Memory B cell (primary cell): ENCODE results near the gene FAM72D.
"Not testable (repeated sequence)": the region's sequence is repeated elsewhere in the genome, so short reads cannot be mapped to it uniquely, and the experiment has no call there.

Experiments used
- ATAC-seq: fragments of 150-1000 bp; cut with Tn5 transposase; 2 replicates; pipeline ENCODE4 v1.10.0; 2021; ENCODE audit warnings: low read depth, mild to moderate bottlenecking, moderate library complexity
- DNase-seq, 2 donors: peaks; one replicate each; pipeline ENCODE4 v3.0.0; 2022; ENCODE audit warnings: low spot score in 2 of 2
- H3K27ac Mint-ChIP-seq: one replicate; pipeline ENCODE4 v1.8.0; 2022; ENCODE audit warnings: mild to moderate bottlenecking, moderate library complexity, mixed read lengths
- H3K27me3 Mint-ChIP-seq: one replicate; pipeline ENCODE4 v1.8.0; 2022; ENCODE audit warnings: mixed read lengths
- H3K36me3 Mint-ChIP-seq: one replicate; pipeline ENCODE4 v1.8.0; 2022; ENCODE audit warnings: mild to moderate bottlenecking, mixed read lengths
- H3K4me1 Mint-ChIP-seq: one replicate; pipeline ENCODE4 v1.8.0; 2022; ENCODE audit warnings: mixed read lengths
- H3K4me3 Mint-ChIP-seq: one replicate; pipeline ENCODE4 v1.8.0; 2022; ENCODE audit warnings: mild to moderate bottlenecking, moderate library complexity, mixed read lengths
- H3K9me3 Mint-ChIP-seq: one replicate; pipeline ENCODE4 v1.8.0; 2022; ENCODE audit warnings: mixed read lengths

The FAM72D gene

DNA sequence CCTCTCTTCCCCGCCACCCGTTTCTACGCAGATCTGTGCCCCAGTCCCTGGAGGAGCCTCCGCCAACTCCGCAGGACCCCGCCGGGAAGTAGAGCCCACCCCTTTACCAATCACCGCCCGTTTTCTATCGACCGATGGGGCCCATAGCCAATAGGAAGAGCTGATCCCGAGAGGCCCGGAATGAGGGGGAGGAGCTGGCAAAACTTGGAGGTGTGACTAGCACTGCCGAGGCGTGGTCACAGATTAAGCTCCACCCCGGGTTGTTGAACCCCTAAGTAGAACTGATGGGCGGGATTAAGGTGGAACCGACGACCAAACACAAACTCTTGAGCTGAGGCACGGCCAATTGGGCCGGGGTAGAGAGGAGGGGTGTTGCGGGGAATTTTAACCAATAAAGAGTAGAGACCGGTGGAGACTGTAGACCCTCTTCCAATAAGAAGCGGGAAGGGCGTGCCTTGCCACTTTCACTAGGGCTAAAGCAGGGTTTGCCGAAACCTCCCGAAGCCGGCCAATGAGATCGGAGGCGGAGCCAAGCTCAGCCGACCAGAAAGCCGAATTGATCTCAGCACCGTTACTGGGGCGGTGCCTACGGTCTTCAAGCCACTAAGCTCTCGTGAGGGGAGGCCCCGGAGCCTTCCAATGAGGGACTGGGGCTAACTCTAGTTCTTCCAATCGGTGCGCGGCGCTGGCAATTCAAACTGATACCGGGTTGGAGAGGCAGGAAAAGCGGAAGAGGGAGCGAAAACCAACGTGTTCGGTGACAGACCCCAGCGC, at the start of gene FAM72D, which contains the start of gene SRGAP2B:
Gene FAM72D, plus strand, starts transcription at position 691 of the 774 bp plus-strand sequence. CDS start 874 bp downstream, outside the sequence.
Gene SRGAP2B, minus strand, starts transcription at position 45 of the 774 bp plus-strand sequence. CDS start 2,427 bp downstream, outside the sequence.
- H3K4me1 Mint-ChIP-seq, H3K9me3 Mint-ChIP-seq, DNase-seq, H3K36me3 Mint-ChIP-seq, H3K27ac Mint-ChIP-seq, H3K27me3 Mint-ChIP-seq: not testable (repeated sequence)
- ATAC-seq = peak; percentile 75
- H3K4me3 Mint-ChIP-seq = peak within 1 kb of the TSS; percentile 58

DNA sequence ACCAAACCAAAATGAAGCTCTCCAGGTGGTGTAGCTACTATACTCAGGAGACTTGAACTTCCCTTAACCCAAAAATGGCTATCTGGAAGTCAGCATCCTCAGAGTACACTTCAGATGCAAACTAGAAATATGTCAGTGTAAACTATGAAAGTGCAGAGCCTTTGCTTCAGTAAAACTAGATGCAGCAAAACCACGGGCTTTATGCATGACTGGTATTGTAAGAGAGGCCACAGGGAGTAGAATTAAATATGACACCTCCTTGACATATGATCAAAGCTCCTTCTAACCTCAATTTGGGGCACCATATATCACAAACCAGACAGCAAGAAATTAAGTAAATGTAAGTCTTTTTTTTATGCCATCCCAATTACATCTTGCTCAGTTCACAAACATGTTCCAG, 48.2 kb upstream of the FAM72D start:
- not testable (repeated sequence) for H3K27me3 Mint-ChIP-seq, H3K36me3 Mint-ChIP-seq, H3K27ac Mint-ChIP-seq, H3K9me3 Mint-ChIP-seq, H3K4me3 Mint-ChIP-seq, DNase-seq, H3K4me1 Mint-ChIP-seq
- ATAC-seq = peak; percentile 91

DNA sequence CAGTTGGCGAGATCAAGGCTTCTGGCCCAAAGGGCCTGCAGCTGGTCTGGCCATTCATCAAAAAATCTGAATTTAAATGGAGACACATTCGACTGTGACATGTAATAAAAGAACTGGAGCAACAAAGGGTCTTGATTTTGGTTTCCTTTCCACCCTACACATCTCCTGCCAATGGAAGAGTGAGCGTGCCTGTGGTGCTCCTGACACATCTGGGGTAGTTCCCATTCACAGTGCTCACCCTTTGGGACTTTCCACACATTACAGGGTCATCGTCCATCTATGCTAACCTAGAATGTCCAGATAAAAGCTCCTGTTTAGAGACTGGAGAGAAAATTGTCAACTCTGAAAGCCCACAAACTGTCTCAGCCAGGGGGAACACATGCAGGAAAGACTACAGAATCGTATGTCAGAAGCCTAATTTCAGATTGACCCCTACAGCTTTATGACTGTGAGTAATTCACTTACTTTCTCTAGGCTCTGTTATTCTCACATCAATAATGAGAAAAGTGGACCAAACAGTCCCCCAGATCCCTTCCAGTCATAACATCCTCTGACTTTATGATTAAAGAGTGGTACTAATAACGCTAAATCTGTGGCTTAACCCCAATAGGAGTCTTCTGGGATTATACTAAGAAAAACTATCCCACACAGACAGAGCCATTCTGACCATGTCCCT, 47.5 kb upstream of the FAM72D start:
- H3K36me3 Mint-ChIP-seq, H3K27me3 Mint-ChIP-seq, H3K4me1 Mint-ChIP-seq, H3K9me3 Mint-ChIP-seq, ATAC-seq, H3K27ac Mint-ChIP-seq, H3K4me3 Mint-ChIP-seq, DNase-seq: not testable (repeated sequence)

DNA sequence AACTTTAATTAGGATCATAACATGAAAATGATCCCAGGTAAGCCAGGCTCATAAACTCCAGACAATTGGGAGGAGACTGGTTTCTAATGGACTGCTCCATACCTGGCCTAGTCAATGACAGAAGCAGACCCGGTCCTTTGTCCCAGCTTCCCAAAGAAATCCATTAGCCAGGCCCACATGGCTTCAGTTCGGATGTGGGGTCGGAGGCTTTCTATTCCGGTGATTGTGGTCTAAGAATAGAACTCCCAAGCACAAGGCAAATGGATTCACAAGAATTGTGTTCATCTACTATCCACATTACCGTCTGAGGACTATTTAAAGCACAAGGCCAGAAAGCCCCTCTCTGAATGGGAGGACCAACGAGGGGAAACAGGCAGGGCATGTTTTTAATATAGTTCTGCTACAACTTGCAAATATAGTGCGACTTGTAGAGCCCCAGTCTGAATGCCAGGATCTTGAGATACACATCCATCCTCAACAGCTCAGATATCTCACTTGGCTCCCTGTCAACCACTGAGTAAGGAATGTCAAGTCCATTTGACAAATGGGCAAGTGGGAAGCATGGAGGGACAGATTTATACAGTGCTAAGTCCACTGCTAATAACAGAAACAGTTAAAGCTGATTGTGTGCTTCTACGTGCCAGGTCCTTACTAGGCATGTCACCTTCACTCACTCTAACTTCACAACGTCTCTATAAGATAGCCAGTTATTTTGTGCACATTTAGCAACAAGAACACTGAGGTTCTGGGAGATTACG, 43.6 kb upstream of the FAM72D start:
- not testable (repeated sequence) for H3K9me3 Mint-ChIP-seq, H3K27me3 Mint-ChIP-seq, ATAC-seq, H3K27ac Mint-ChIP-seq, H3K36me3 Mint-ChIP-seq, H3K4me1 Mint-ChIP-seq, DNase-seq, H3K4me3 Mint-ChIP-seq

DNA sequence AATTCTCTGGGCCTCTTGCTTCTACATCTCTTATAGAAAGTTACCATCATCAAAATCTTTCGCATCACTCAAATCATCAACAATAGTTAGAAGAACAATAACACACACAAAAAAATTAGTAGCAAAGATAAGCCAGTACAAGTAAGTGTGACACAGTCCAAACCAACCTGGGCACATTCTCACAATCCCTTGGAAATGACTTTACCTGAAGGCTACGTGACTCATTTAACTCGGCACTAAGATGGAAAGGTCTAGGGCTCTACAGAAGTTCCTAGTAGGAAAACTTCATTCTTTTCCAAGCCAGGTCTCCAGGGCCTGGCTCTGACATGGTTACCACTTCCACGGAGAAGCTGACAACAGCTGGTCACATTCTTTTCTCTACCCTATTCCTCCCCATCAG, 42.3 kb upstream of the FAM72D start:
- H3K27me3 Mint-ChIP-seq, H3K36me3 Mint-ChIP-seq, H3K4me1 Mint-ChIP-seq, H3K4me3 Mint-ChIP-seq, DNase-seq, H3K9me3 Mint-ChIP-seq, ATAC-seq, H3K27ac Mint-ChIP-seq: not testable (repeated sequence)

DNA sequence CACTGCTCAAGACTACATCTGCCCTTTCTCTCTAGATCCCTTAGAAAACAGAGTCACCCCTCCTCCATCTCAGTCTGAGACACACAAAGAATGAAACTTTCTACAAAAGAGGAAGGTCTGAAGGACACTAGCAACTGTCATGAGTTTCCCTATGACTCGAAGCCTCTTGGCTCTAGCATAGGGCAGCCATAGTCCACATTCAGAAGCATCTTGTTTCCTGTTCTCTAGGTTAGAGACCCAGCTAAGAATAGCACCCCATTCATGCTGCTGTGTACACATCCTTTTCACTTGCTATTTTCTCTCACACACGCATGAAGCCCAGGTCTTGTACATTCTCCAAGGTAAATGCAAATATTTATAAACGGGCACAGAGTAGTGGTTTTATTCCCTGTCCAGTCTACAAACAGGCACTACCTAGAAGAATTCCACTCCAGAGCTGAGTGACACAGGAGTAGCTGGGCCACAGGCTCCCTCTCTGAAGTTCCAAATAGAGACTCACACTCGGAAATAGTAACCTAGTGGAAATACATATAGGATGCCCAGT, 40.5 kb upstream of the FAM72D start:
- ATAC-seq = peak; percentile 89
- not testable (repeated sequence) for H3K4me3 Mint-ChIP-seq, H3K4me1 Mint-ChIP-seq, H3K36me3 Mint-ChIP-seq, H3K27ac Mint-ChIP-seq, DNase-seq, H3K9me3 Mint-ChIP-seq, H3K27me3 Mint-ChIP-seq

DNA sequence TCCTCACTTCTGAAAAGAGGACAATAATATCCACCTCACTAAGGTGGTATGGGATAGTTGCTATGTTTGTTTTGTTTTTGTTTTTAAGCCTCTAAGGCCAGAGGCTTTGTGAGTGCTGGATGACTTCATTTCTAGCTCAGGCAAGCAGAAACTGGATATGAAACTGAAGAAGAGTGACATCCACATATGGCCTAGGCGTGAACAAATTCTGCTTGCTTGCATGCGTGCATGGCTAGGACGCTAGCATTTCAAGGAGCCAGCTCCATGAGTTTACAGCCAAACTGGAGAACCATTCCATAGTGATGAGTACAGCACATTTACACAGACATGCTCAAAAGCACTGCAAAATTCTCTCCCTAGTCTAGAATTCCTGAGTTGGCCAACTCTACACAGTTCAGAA, 37.6 kb upstream of the FAM72D start:
- not testable (repeated sequence) for H3K27me3 Mint-ChIP-seq, H3K27ac Mint-ChIP-seq, H3K9me3 Mint-ChIP-seq, H3K4me3 Mint-ChIP-seq, H3K4me1 Mint-ChIP-seq, H3K36me3 Mint-ChIP-seq
- DNase-seq = peak in 1 of 2 donors; percentile 23
- peak; percentile 71 for ATAC-seq

DNA sequence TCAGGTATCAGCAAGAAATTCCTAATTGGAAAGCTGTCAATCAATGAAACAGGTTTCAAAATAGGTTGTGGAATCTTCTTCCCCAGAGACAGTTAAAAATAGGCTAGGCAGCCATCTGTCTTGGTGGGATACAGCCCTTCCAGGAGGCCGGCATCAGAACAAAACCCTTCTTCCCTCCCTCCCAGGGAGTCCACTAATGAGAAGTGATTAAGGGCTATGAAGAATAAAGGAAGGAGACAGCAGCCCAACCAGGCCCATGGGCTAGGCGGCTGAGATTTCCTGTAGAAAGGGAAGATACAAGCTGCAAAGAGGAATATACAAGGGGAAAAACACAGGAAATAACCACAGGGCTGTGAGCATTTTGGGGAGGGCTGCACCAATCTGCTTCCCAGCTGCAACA, 32.5 kb upstream of the FAM72D start:
- not testable (repeated sequence) for H3K27ac Mint-ChIP-seq, H3K9me3 Mint-ChIP-seq, H3K36me3 Mint-ChIP-seq, H3K27me3 Mint-ChIP-seq, H3K4me3 Mint-ChIP-seq, ATAC-seq, H3K4me1 Mint-ChIP-seq, DNase-seq

DNA sequence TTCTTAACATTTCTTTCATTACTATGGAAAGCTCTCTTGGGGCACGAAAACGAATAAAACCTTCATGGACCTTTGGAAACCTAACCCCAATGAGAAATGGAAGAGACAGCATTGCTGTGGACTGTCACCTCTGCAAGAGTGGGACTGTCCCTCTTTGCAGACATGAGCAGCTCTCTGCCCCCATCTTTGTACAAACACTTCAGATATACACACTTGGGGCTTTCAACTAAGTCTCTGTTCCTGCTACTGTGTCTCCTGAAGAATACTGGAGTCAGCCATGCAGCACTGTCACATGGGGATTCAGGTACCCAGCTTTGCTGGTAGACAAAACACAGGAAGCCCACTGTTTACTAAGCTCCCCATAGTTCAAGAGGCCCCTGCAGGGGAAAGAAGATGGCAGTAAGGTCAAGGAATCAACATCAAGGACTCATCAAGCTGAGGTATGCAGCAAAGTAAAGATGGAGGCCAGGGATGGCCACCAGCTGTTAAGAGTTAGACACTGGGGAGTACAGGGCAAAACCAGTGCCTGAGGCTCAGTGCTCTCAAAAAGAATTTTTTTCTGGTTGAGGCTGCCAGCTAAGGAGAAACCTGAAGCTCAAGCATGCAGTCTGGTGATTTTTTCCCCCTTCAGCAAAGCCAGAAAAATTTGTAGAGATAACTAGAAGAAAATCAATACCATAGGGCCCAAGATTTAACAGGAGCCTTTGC, 31.7 kb upstream of the FAM72D start:
- H3K4me3 Mint-ChIP-seq, H3K27me3 Mint-ChIP-seq, DNase-seq, ATAC-seq, H3K9me3 Mint-ChIP-seq, H3K4me1 Mint-ChIP-seq, H3K36me3 Mint-ChIP-seq, H3K27ac Mint-ChIP-seq: not testable (repeated sequence)

DNA sequence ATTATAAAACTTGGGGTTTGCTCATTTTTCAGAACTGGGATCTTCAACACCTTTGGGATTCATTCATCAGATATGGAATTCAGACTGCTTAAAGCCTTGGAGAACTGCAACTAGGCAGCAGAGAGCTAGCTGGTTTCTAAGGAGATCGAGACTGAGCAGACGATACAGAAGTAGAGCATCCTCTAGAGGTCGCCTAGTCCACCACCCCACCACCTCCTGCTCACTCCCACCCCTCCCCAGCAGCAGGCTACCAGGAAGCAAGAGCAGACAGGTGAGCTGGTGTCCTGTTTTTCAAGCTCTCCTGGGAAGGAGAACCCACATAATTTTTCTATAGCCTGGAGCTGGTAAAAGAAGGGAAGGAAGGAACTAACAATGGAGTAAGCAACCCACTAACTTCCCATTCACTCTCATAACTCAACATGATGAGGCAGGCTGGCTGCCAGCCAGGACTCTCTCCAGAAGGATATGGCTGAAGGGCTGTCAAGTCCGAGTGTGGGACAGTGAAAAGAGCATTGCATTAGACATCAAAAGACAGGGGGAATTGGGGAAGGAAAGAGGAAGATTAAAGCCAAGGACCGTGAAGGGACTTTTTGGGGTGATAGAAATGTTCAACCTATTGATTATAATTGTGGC, 30.5 kb upstream of the FAM72D start:
- H3K27me3 Mint-ChIP-seq, H3K4me1 Mint-ChIP-seq, H3K36me3 Mint-ChIP-seq, H3K9me3 Mint-ChIP-seq, H3K27ac Mint-ChIP-seq, H3K4me3 Mint-ChIP-seq, DNase-seq: not testable (repeated sequence)
- ATAC-seq = peak; percentile 100

DNA sequence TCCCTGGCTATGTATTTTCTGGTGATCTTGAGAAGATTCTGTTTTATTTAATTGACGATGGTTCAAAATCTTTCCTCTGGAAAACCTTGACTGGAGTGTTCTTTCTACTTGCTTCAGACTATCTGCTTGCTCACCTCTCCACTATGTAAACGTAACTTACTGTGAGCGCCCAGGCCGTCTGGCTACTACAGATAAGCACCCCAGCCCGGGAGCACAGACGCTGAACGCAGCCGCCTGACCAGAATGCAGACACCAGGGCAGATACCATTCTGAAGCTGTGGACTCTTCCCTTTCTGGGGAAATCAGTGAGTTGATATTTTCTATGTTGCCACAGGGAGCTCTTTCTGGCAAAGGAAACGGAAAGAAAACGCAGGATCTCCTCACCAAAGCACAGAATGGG, 29.3 kb upstream of the FAM72D start:
- H3K4me1 Mint-ChIP-seq, H3K27me3 Mint-ChIP-seq, H3K9me3 Mint-ChIP-seq: not testable (repeated sequence)

DNA sequence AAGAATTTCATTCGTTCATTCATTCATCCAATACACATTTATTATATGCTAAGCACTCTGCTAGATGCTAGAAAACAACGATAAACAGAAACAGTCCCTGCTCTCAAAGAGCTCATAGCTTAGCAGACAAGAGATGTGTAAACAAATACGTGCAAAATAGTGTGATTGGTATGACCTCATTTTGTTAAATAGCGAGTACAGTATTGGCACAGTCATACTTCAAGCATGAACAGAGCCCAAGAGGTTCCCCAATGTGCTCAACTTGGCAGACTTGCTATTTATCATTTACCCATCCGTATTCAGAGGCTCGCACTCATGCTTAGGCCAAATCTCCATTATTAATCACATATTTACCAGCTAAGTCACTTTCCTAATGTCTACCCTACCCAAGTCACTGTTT, 24.2 kb upstream of the FAM72D start:
- not testable (repeated sequence) for H3K36me3 Mint-ChIP-seq, H3K4me3 Mint-ChIP-seq, H3K9me3 Mint-ChIP-seq, DNase-seq, H3K27me3 Mint-ChIP-seq, H3K4me1 Mint-ChIP-seq, H3K27ac Mint-ChIP-seq, ATAC-seq

More for the DNA sequence above, 29.3 kb upstream of the FAM72D start:
- H3K36me3 Mint-ChIP-seq, DNase-seq, H3K4me3 Mint-ChIP-seq, ATAC-seq, H3K27ac Mint-ChIP-seq: not testable (repeated sequence)

DNA sequence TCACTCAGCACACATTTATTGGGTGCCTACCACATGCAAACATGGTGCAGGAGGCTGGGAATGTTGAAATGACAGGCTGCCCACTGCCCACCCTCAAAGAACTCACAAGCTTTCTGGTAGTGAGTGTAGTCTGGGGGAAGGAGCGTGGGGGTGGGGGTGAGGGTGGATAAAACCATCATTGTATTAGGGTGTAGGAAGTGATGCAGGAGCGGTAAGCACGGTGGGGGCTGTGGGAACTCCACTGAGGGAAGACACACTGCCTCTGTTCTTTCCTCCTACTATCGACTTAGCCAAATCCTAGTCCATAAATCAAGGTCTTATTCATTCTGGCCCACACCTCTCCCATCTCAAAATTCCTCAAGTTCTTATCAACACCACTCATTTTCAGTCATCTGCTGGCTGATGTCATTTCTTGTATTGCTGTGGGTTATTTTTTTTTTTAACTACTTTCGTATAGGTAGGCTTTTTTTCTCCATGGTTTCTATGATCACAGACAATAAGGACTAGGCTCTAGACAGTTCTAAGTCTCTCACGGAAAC, 21.7 kb upstream of the FAM72D start:
- not testable (repeated sequence) for ATAC-seq, H3K9me3 Mint-ChIP-seq, H3K4me1 Mint-ChIP-seq, DNase-seq, H3K36me3 Mint-ChIP-seq, H3K27ac Mint-ChIP-seq, H3K4me3 Mint-ChIP-seq, H3K27me3 Mint-ChIP-seq
